GM19099 (cell line): ENCODE data around the gene ATP10B.

ENCODE experiments used
- POLR2A ChIP-seq: IDR thresholded peaks from 3 replicates; pipeline ENCODE4 v1.6.1; 2011; ENCODE audit warnings: low read depth; ENCODE audit not compliant: insufficient read length; ENCODE audit errors: extremely low read depth

The ATP10B gene

DNA sequence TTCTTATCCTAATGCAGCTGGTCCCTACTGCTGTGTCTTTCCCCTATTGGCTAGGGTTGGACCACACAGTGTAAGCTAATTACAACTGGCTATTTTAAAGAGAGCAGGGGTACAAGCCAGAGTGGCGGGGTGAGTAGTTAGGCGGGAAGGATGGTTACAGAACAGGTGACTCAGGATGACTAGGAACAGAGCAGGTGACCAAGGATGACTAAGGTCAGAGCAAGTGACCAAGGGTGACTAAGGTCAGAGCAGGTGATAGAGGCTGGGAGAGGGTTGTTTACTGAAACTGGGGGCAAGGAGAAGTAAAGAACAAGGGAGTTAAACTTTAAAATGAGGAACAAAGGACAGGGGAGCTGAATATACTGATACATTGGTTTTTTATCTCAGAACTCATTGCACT lies 304.9 kb downstream of the ATP10B start:
- TF ChIP-seq POLR2A: no peak

DNA sequence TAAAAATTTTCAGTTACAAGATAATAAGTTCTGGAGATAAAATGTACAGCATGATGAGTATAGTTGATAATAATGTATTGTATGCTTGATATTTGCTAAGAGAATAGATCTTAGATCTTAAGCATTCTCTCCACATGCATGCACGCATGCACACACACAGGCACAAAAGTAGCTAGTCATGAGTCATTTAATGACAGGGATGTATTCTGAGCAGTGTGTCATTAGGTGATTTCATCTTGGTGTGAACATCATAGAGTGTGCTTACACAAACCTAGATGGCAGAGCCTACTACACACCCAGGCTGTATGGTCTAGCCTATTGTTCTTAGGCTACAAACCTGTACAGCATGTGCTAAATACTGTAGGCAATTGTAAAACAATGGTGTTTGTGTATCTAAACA lies 306.2 kb downstream of the ATP10B start:
- TF ChIP-seq POLR2A: no peak

DNA sequence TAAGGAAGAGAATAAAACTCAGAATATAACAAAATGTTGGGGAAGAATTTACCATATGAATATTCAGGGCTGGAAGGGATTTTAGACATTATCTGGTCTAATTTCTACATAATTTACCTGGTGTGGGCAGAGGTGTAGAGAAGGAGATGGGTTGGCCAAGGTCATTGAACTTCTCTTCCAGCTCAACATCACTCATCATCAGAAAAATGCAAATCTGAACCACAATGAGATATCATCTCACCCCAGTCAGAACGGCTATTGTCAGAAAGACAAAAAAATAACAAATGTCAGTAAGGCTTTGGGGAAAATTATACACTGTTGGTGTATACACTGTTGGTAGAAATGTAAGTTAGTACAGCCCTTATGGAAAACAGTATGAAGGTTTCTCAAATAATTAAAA lies 308.6 kb downstream of the ATP10B start:
- TF ChIP-seq POLR2A: no peak

DNA sequence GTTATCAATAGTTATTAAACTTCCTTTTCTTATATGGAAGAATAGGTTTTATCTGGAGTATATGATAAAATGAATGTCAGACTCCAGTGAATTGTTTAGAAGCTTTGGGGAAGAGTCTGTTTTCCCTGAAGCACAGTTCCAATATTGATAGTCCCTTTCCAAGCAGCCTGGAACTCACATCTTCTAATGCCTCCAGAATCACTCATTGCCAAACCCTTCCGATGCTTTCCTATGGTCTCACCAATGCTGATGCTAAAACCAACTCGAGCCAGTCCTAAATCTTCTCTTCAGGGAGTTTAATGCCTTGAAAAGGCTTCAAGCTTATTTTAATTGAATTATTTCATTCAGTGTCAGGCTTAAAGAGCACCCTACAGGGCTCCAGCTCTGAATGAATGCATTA lies 309.2 kb downstream of the ATP10B start:
- no peak for TF ChIP-seq POLR2A

DNA sequence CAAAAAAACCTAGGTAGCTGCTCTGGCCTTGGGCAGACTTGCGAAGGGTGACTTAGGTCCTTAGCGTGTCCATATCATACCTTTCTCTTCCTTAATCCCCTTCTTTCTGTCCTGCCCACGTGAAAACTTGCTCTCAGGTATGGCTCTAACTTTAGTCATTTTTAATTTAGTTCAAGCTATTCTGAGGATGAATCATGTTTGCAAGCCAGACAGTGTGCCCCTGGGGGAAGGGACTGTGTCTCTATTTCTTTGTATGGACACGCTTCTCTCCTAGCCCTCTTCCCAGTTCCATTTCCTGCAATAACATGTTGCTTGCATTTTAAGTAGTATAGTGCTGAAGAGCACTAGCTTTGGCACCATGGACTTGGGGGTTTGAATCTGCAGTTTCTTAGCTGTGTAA lies 309.7 kb downstream of the ATP10B start:
- no peak for TF ChIP-seq POLR2A

DNA sequence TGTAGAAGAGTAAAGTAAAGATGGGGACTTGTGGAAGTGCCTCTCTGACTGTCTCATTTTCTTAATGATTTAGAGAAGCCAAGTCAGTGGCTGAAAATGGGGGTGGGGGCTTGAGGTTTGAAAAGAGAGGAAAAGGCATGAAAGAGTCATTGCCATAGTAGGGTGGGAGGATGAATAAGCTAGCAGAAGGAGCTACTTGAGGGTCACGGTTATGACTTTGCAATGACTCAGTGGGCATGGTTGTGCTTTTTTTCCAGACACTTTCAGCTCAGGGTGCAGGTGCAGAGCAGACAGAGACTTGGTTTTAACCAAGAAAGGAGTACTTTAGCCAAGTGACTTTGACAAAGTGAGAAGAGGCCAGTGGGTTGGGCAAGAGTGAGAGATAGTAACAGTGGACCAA lies 312.6 kb downstream of the ATP10B start:
- TF ChIP-seq POLR2A: no peak

DNA sequence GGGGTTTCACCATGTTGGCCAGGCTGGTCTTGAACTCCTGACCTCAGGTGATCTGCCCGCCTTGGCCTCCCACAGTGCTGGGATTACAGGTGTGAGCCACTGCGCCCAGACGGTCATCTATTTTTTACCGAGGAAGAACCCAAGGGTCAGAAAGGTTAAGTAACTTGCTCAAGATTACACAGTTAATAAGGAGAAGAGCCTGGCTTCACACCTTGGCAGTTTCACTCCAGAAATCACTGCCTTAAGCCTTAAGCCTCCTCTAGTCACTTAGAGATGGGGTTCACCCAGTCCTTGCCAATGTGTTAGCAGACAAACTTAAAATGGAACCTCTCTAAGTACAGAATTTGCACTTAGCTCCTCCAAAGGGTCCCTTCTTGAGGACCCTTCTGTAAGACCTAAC lies 314.1 kb downstream of the ATP10B start:
- no peak for TF ChIP-seq POLR2A

DNA sequence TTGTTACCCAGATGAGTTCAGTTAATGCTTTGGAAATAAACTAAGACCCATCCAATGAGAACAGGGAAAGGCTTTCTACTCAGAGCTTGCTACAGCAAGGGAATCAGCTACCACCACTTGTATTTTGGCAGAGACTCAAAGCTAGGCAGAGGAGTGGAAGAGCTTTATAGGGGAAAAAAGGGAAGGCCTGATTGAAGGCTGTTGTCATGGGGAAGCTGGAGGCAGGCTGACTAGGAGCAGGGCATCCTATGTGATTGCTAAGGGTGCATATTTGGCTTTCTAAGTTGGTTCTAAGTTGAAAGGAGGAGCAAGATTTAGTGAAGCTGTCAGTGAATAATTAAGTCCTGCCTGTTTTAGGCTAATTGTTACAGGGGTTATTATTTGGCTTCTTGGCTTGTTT lies 314.9 kb downstream of the ATP10B start:
- TF ChIP-seq POLR2A: no peak

DNA sequence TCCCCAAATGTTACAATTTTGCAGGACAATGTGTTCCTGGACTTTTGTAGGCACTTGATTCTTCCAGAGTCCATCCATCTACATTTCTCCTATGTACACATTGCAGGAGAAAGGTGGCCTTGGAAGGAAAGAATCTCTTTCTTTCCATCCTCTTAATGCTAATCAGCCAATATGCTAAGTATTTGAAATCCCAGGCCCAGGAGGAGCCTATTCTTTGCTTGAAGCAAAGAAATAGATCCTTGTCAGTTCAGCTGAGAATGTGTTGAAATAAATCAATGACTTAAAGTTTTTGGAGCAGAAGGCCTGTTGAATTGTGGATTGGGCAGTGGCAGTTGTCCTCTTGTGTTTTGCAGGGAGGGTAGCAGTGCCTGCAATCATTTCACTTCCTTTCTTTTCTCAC lies 317.1 kb downstream of the ATP10B start:
- no peak for TF ChIP-seq POLR2A

DNA sequence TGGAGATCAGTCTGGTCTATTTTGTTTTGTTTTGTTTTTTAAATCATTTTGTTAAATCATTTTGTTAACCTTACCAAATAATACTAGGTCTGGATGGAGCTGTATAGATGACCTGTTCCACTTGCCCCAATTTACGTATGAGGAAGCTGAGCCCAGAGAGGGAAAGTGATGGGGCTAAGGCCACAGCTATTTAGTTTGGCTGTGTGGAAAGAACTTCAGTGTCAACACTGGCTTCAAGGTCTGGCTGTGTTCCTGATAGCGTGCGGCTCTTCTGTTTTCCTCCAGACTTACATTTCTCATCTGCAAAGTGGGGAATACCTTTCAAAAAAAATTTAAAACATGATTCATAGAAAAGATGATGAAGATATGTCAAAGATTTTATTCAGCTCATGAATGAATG lies 317.9 kb downstream of the ATP10B start:
- no peak for TF ChIP-seq POLR2A

DNA sequence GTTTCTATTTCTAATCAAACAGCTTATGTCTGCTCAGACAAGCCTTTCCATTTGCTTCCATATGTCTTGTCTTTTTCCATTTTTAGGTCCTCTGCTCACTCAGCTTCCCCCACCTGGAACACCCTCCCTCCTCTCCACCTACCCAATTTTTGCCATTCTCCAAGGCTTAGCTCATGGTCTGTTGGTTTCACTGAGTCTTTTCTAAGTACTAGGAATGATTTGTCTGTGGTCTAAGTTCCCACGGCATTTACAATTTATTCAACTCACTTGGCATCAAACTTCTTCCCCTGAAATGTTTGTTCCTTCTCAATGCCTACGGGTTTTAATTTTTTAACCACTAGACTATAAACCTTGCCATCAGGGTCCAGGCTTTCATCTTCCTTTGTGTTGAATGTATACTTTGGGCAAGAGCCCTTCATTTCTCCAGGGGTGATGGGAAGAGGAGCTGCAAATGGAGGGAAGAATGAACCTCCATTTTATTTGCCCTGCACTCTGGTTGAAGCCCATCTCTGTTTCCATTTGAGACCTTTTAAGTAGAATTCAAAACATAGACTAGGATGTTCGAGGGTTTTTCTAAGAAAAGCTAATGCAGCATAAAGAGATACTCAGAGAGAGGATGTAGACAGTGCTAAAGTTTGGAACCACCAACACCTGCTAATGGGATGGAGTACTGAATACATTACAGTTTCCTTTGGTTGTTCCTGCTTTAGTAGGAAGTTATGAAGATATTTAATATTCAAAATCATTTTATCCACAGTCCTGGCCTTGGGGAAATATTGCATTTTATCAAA lies 326.3 kb downstream of the ATP10B start:
- no peak for TF ChIP-seq POLR2A

DNA sequence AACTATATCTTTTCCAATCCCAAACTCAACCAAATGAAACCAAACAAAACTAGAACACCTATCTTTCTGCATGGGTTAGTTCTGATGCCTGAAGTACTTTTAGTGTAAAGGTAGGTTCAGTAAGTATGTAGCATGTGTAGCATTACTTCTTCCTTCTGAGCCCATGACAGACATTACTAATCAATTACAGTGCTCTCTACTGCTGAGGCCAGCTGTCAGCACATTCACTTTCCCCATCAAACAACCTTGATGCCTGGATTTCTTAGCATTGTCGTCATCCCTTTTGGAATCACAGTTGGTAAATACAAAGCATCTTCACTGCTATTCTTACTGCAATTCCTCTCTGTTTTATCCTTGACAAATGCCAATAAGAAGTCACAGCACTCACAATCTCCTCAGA lies 327.2 kb downstream of the ATP10B start:
- TF ChIP-seq POLR2A: no peak

DNA sequence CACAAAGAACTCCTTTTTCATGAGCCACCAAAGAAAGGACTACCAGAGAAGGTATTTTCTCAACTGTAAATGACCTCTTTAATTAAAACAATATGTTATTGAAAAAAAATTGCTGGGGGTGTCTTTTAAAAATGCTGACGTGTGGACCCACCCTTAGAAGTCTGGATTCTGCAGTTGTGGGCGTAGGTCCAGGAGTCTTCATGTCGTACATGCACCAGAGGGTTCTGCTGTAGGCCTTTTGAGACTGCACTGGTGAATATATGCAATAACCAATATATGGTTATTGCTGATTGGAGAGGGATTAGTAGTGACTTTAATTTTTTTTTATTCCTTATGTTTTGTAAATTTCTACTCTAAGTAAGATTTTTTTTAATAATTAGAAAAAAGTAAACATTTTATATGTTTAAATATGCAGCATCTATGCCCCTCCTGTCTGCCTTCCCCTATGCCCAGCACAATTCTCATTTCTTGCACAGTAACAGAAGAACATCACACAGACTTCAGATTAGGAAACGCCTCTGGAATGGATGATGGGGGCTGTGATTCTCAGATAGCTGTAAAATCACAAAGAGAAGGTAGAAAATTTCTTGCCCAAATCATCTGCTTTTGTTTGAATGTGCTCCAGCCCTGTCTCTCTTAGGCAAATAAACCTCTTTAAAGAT lies 328.4 kb downstream of the ATP10B start:
- TF ChIP-seq POLR2A: no peak

DNA sequence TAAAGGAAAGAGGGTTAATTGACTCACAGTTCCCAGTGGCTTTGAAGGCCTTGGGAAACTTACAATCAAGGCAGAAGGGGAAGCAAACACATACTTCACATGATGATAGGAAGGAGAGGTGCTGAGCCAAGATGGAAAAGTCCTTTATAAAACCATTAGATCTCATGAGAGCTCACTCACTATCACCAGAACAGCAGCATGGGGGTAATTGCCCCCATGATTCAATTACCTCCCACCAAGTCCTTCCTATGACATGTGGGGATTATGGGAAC lies 330.7 kb downstream of the ATP10B start:
- TF ChIP-seq POLR2A: no peak

DNA sequence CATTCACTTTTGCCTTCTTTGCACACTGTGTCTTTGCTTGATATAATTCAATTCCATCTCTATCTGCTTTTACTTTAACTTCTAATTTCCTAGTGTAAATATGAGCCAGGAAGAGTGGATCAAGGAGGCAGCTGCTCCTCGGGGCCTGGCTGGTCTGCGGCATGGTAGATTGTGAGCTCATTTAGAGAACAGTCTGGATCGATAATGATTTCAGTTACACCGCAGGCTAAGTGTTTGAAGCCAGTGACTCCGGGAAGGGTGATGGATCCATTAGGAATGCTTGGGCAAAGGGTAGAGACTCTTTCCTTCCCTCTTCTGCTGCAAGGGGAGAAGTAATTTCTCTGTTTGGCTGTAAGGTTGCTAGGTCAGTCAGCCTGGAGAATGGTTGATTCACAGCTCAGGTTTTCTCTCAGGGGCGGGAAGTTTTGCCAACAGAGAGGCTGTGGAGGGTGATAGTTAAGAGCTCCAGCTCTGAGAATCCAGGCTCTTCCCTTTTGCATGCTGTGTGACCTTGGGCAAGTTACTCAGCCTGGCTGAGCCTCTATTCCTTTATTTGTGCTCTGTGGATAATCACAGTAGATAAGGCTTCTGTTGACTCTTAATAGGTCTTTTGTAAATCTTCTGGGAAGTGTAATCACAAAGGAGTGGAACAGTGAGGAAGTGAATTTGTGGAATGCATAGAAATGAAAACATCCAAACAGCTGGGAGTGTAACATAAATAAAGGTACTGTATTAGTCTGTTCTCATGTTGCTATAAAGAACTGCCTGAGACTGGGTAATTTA lies 331.2 kb downstream of the ATP10B start:
- no peak for TF ChIP-seq POLR2A
